ENCODE results near the gene TBC1D10A. TPM values are rescaled to one million over a fixed set of nuclear protein-coding genes. Genes with fewer than 3 reads are reported as not detected.

TBC1D10A gene
- total RNA-seq, 1 donor from 2014 or later, result 32.7 TPM

GRCh38 chr22:30253205-30253852, 73.4 kb downstream of the TBC1D10A start:
- Histone ChIP-seq H2AFZ (ENCODE audit: low read depth, low read length) (peak overlapping the region; percentile 44), H3K4me2 (ENCODE audit: low read length) (peak overlapping the region; percentile 53)
- DNase-seq (ENCODE audit: low read depth), result peak; percentile 69

GRCh38 chr22:30252411-30253204, 74.1 kb downstream of the TBC1D10A start:
- Histone ChIP-seq H3K27ac (ENCODE audit: low read depth, low read length) (peak overlapping the region; percentile 95), H3K4me2 (ENCODE audit: low read length) (peak overlapping the region; percentile 40), H4K20me1 (ENCODE audit: insufficient read depth, low read length) (no peaks in the 10 kb centered on the region), H3K4me1 (ENCODE audit: insufficient read depth, low read length) (peaks cover 82% of the 10 kb centered on the region), H3K9me3 (ENCODE audit: insufficient read depth, low read depth, low read length) (no peaks in the 10 kb centered on the region), H2AFZ (ENCODE audit: low read depth, low read length) (peak overlapping the region; percentile 44), H3K36me3 (ENCODE audit: insufficient read depth, low read length) (no peaks in the 10 kb centered on the region), H3K9ac (ENCODE audit: low read length) (peak overlapping the region; percentile 100), H3K4me3 (ENCODE audit: insufficient read depth, low read depth, low read length) (no peak overlapping the region), H3K79me2 (ENCODE audit: insufficient read depth, low read length) (peaks cover 10% of the 10 kb centered on the region), H3K27me3 (ENCODE audit: insufficient read depth, low read length) (no peaks in the 10 kb centered on the region)
- DNase-seq (ENCODE audit: low read depth) (no peak), FAIRE-seq (no peak)
- H3K27me3 Mint-ChIP-seq (ENCODE audit: low read depth, unreplicated experiment), result no peaks in the 10 kb centered on the region
- peaks cover 37% of the 10 kb centered on the region for H3K4me1 Mint-ChIP-seq (ENCODE audit: low read depth, unreplicated experiment)
- H3K9me3 Mint-ChIP-seq (ENCODE audit: unreplicated experiment), result peaks cover 2% of the 10 kb centered on the region
- H3K4me3 Mint-ChIP-seq (ENCODE audit: unreplicated experiment), result peak overlapping the region; percentile 5
- TF ChIP-seq CTCF (IDR thresholded peaks at IDR 0.05; ENCODE audit: insufficient read depth, low read depth, low read length), result no peak
- H3K36me3 Mint-ChIP-seq (ENCODE audit: low read depth, unreplicated experiment), result no peaks in the 10 kb centered on the region
- peak overlapping the region; percentile 60 for H3K27ac Mint-ChIP-seq (ENCODE audit: unreplicated experiment)

More at GRCh38 chr22:30253205-30253852, 73.4 kb downstream of the TBC1D10A start:
- Histone ChIP-seq H3K36me3 (ENCODE audit: insufficient read depth, low read length) (no peaks in the 10 kb centered on the region), H4K20me1 (ENCODE audit: insufficient read depth, low read length) (no peaks in the 10 kb centered on the region), H3K4me1 (ENCODE audit: insufficient read depth, low read length) (peaks cover 83% of the 10 kb centered on the region), H3K27ac (ENCODE audit: low read depth, low read length) (peak overlapping the region; percentile 95), H3K79me2 (ENCODE audit: insufficient read depth, low read length) (peaks cover 3% of the 10 kb centered on the region), H3K27me3 (ENCODE audit: insufficient read depth, low read length) (no peaks in the 10 kb centered on the region), H3K9ac (ENCODE audit: low read length) (peak overlapping the region; percentile 100), H3K9me3 (ENCODE audit: insufficient read depth, low read depth, low read length) (no peaks in the 10 kb centered on the region), H3K4me3 (ENCODE audit: insufficient read depth, low read depth, low read length) (no peak overlapping the region)
- Mint-ChIP-seq H3K36me3 (ENCODE audit: low read depth, unreplicated experiment) (no peaks in the 10 kb centered on the region), H3K4me1 (ENCODE audit: low read depth, unreplicated experiment) (peaks cover 32% of the 10 kb centered on the region), H3K27me3 (ENCODE audit: low read depth, unreplicated experiment) (no peaks in the 10 kb centered on the region), H3K27ac (ENCODE audit: unreplicated experiment) (peak overlapping the region; percentile 60), H3K9me3 (ENCODE audit: unreplicated experiment) (peaks cover 2% of the 10 kb centered on the region), H3K4me3 (ENCODE audit: unreplicated experiment) (peak overlapping the region; percentile 5)
- no peak for FAIRE-seq
- no peak for TF ChIP-seq EZH2 (IDR thresholded peaks at IDR 0.05; ENCODE audit: insufficient read depth, low read length)

- no peak overlapping the region for H3K4me3 Mint-ChIP-seq (ENCODE audit: unreplicated experiment)
- peak; percentile 66 for DNase-seq (ENCODE audit: low read depth)
- Histone ChIP-seq H3K27ac (ENCODE audit: low read depth, low read length) (peak overlapping the region; percentile 95), H3K4me2 (ENCODE audit: low read length) (peak overlapping the region; percentile 40), H3K9ac (ENCODE audit: low read length) (peak overlapping the region; percentile 100), H3K36me3 (ENCODE audit: insufficient read depth, low read length) (no peaks in the 10 kb centered on the region), H3K27me3 (ENCODE audit: insufficient read depth, low read length) (no peaks in the 10 kb centered on the region), H3K9me3 (ENCODE audit: insufficient read depth, low read depth, low read length) (no peaks in the 10 kb centered on the region), H3K79me2 (ENCODE audit: insufficient read depth, low read length) (peaks cover 19% of the 10 kb centered on the region), H3K4me1 (ENCODE audit: insufficient read depth, low read length) (peaks cover 81% of the 10 kb centered on the region), H3K4me3 (ENCODE audit: insufficient read depth, low read depth, low read length) (no peak overlapping the region), H4K20me1 (ENCODE audit: insufficient read depth, low read length) (no peaks in the 10 kb centered on the region), H2AFZ (ENCODE audit: low read depth, low read length) (no peak overlapping the region)
- FAIRE-seq, result no peak
- no peak for TF ChIP-seq EZH2 (IDR thresholded peaks at IDR 0.05; ENCODE audit: insufficient read depth, low read length)
- TF ChIP-seq CTCF (IDR thresholded peaks at IDR 0.05; ENCODE audit: insufficient read depth, low read depth, low read length), result no peak
- no peaks in the 10 kb centered on the region for H3K27me3 Mint-ChIP-seq (ENCODE audit: low read depth, unreplicated experiment)
- peaks cover 41% of the 10 kb centered on the region for H3K4me1 Mint-ChIP-seq (ENCODE audit: low read depth, unreplicated experiment)
- H3K27ac Mint-ChIP-seq (ENCODE audit: unreplicated experiment), result peak overlapping the region; percentile 94
- H3K9me3 Mint-ChIP-seq (ENCODE audit: unreplicated experiment), result peaks cover 2% of the 10 kb centered on the region
- no peaks in the 10 kb centered on the region for H3K36me3 Mint-ChIP-seq (ENCODE audit: low read depth, unreplicated experiment)
These were observed 75.0 kb downstream of the TBC1D10A start for GRCh38 chr22:30251711-30252110.

All from astrocyte (in vitro differentiated cells and primary cell).